ENCODE measurements around the gene GTF3C5. TPM values are rescaled to one million over a fixed set of nuclear protein-coding genes. Genes with fewer than 3 reads are reported as not detected.
"Not testable (repeated sequence)": the region's sequence is repeated elsewhere in the genome, so short reads cannot be mapped to it uniquely, and the experiment has no call there.

GTF3C5 gene
- polyA plus RNA-seq, 1 of the 3 experiments (the other 2 are of a cell fraction): 57.3 TPM

GRCh38 chr9:132989414-132989996 is 41.3 kb upstream of the GTF3C5 start:
- Histone ChIP-seq H3K4me2 (no peak overlapping the region), H3K9me3 (no peaks in the 10 kb centered on the region), H3K9ac (no peak overlapping the region), H3K79me2 (ENCODE audit: insufficient read depth) (no peaks in the 10 kb centered on the region), H2AFZ (ENCODE audit: low read depth) (no peak overlapping the region), H3K4me3 (ENCODE audit: low read depth in 2 of 2, low read length in 1 of 2) (no peak overlapping the region), H3K36me3 (replicated peaks in 1 of 2; ENCODE audit: control insufficient read depth in 1 of 2, insufficient read depth in 2 of 2, low read length in 1 of 2) (no peaks in the 10 kb centered on the region), H4K20me1 (ENCODE audit: insufficient read depth) (no peaks in the 10 kb centered on the region), H3K27ac (ENCODE audit: low read depth in 2 of 2, low read length in 1 of 2) (no peak overlapping the region), H3K27me3 (ENCODE audit: insufficient read depth) (peaks cover 29% of the 10 kb centered on the region), H3K9me2 (no peaks in the 10 kb centered on the region), H3F3A (replicated peaks; ENCODE audit: insufficient read depth) (no peaks in the 10 kb centered on the region), H3K4me1 (ENCODE audit: control insufficient read depth in 1 of 2, insufficient read depth in 2 of 2, low read depth in 1 of 2, low read length in 1 of 2) (no peaks in the 10 kb centered on the region)
- WGBS (ENCODE audit: low lambda C conversion rate): 60% methylated on average over 7 of the region's 23 CpGs
- ChIA-PET POLR2A (no interaction called here), CTCF (interaction anchor here (1.3 kb wide), 1 partner anchor 10 kb away, joined by 4 read pairs; no protein-coding TSS in a partner anchor)
- DNase-seq: no peak
- TF ChIP-seq USF2 (IDR thresholded peaks at IDR 0.05; ENCODE audit: borderline replicate concordance, low read depth, low read length) (no peak), CTCF (IDR thresholded peaks at IDR 0.05) (no peak), NFIC (IDR thresholded peaks at IDR 0.05; ENCODE audit: borderline replicate concordance) (no peak), YY1 (IDR thresholded peaks at IDR 0.05; ENCODE audit: low read depth) (no peak), RXRA (IDR thresholded peaks at IDR 0.05; ENCODE audit: borderline replicate concordance, low read depth) (no peak), TAF1 (IDR thresholded peaks at IDR 0.05; ENCODE audit: borderline replicate concordance, low read depth, low read length) (no peak), FOXJ3 (CRISPR knock-in tag; IDR thresholded peaks at IDR 0.05) (no peak), FOSL2 (IDR thresholded peaks at IDR 0.05; ENCODE audit: borderline replicate concordance, low read depth) (no peak), PBX3 (IDR thresholded peaks at IDR 0.05) (no peak)

- H3K36me3 ChIP-seq (replicated peaks in 1 of 2; ENCODE audit: control insufficient read depth in 1 of 2, insufficient read depth in 2 of 2, low read length in 1 of 2); POLR2A ChIA-PET; H3K9me2 ChIP-seq; H3F3A ChIP-seq (replicated peaks; ENCODE audit: insufficient read depth); H2AFZ ChIP-seq (ENCODE audit: low read depth); H3K27ac ChIP-seq (ENCODE audit: low read depth in 2 of 2, low read length in 1 of 2); H3K4me1 ChIP-seq (ENCODE audit: control insufficient read depth in 1 of 2, insufficient read depth in 2 of 2, low read depth in 1 of 2, low read length in 1 of 2); H3K4me2 ChIP-seq; DNase-seq; H3K9ac ChIP-seq; H4K20me1 ChIP-seq (ENCODE audit: insufficient read depth); H3K79me2 ChIP-seq (ENCODE audit: insufficient read depth); H3K4me3 ChIP-seq (ENCODE audit: low read depth in 2 of 2, low read length in 1 of 2); H3K9me3 ChIP-seq: not testable (repeated sequence)
- CTCF ChIA-PET: interaction anchor here (1.3 to 2.5 kb wide), 3 partner anchors 13 to 88 kb away, joined by 3 to 9 read pairs (median 5); no protein-coding TSS in a partner anchor
- 33% methylated on average over 4 of the region's 4 CpGs for WGBS (ENCODE audit: low lambda C conversion rate)
- peaks cover 33% of the 10 kb centered on the region for H3K27me3 ChIP-seq (ENCODE audit: insufficient read depth)
Measured at GRCh38 chr9:132989998-132990557, 40.7 kb upstream of the GTF3C5 start.

Data from SK-N-SH (cell line).